Tibial nerve (tissue), 4 donors: ENCODE results near the gene AMOTL2. TPM values are rescaled to one million over a fixed set of nuclear protein-coding genes. Genes with fewer than 3 reads are reported as not detected.

Source experiments
- DNase-seq, 2 donors: peaks; one replicate each; pipeline ENCODE4 v3.0.0-alpha.2; 2019; ENCODE audit warnings: low spot score in 2 of 2
- H3K27ac ChIP-seq, 4 donors: fragments of 200-600 bp; sonication (generic) in 3 of 4; one replicate each; pipeline ENCODE4 v1.5.1; 2017 to 2019; ENCODE audit warnings: mild to moderate bottlenecking in 1 of 4
- H3K27me3 ChIP-seq, 2 donors: fragments of 200-600 bp; sonication (generic) in 1 of 2; one replicate each; pipeline versions ENCODE4 v1.5.1 to v1.6.0; 2017 to 2019
- H3K36me3 ChIP-seq, 3 donors: fragments of 200-600 bp; sonication (generic); one replicate each; pipeline ENCODE4 v1.5.1; 2018 to 2019
- H3K4me1 ChIP-seq, 4 donors: fragments of 200-600 bp; sonication (generic) in 3 of 4; one replicate each; pipeline ENCODE4 v1.5.1; 2017 to 2019
- H3K4me3 ChIP-seq, 4 donors: fragments of 200-600 bp; sonication (generic) in 3 of 4; one replicate each; pipeline ENCODE4 v1.5.1; 2017 to 2019; ENCODE audit warnings: mild to moderate bottlenecking in 1 of 4, moderate library complexity in 1 of 4
- H3K9me3 ChIP-seq, 4 donors: fragments of 200-600 bp; sonication (generic) in 3 of 4; one replicate each; pipeline ENCODE4 v1.5.1; 2017 to 2019
- EP300 ChIP-seq, 2 donors: sonication (generic); formaldehyde crosslinking; IDR thresholded peaks; one replicate each; pipeline ENCODE4 v1.6.1; 2017; ENCODE audit warnings: antibody characterized with exemption in 2 of 2, mild to moderate bottlenecking in 1 of 2
- POLR2A ChIP-seq, 2 donors: fragments of 450-650 bp; IDR thresholded peaks; one replicate each; pipeline ENCODE4 v1.6.1; 2017; ENCODE audit warnings: antibody characterized with exemption in 2 of 2, mild to moderate bottlenecking in 2 of 2, moderate library complexity in 2 of 2
- WGBS, 2 donors: methylation state at CpG; one replicate each; pipeline ENCODE4 v1.1.5; 2018; 5-methylcytosine and 5-hydroxymethylcytosine counted together
- total RNA-seq, 4 donors: library from RNA; depleted of rRNA; stranded (reverse); fragments of >200 nt; gene quantifications; one replicate each; pipeline ENCODE4 v1.1.0, GENCODE V29; 2016
- TF ChIP-seq, protein P1 (sequence below), 5 experiments: fragments of 200-600 bp in 3 of 5; fragments of 450-650 bp in 2 of 5; sonication (generic) in 3 of 5; IDR thresholded peaks; one replicate each; pipeline ENCODE4 v1.5.1; 2016 to 2019; ENCODE audit warnings: antibody characterized with exemption in 5 of 5, mild to moderate bottlenecking in 3 of 5, moderate library complexity in 2 of 5

The AMOTL2 gene
- total RNA-seq, 4 donors from 2014 or later: 216 to 337 (median 255) TPM

DNA sequence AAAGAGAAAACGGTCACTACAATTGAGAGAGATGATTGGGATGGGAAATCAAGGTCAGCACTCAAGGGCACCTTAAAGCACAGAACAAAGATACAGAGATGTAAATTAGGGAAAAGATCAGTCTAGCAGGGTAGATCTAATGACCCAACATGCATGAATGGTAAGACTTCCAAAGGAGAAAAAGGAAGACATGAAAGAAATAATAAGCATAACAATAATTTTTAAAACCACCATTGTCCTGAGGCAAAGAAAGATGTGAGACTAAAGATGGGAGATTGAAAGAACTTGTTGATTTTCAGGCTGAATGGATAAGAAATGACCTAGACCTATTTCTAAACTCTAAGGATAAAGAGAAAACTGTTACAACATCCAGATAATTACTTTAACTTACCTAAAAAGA is 34.8 kb upstream of the AMOTL2 start:
- TF ChIP-seq EP300 (IDR thresholded peaks at IDR 0.05) (no peak), POLR2A (IDR thresholded peaks at IDR 0.05) (no peak)
- TF ChIP-seq, protein P1, sequence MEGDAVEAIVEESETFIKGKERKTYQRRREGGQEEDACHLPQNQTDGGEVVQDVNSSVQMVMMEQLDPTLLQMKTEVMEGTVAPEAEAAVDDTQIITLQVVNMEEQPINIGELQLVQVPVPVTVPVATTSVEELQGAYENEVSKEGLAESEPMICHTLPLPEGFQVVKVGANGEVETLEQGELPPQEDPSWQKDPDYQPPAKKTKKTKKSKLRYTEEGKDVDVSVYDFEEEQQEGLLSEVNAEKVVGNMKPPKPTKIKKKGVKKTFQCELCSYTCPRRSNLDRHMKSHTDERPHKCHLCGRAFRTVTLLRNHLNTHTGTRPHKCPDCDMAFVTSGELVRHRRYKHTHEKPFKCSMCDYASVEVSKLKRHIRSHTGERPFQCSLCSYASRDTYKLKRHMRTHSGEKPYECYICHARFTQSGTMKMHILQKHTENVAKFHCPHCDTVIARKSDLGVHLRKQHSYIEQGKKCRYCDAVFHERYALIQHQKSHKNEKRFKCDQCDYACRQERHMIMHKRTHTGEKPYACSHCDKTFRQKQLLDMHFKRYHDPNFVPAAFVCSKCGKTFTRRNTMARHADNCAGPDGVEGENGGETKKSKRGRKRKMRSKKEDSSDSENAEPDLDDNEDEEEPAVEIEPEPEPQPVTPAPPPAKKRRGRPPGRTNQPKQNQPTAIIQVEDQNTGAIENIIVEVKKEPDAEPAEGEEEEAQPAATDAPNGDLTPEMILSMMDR (IDR thresholded peaks at IDR 0.05): no peak
- Histone ChIP-seq H3K27ac (no peak overlapping the region), H3K9me3 (no peaks in the 10 kb centered on the region), H3K36me3 (no peaks in the 10 kb centered on the region), H3K27me3 (no peaks in the 10 kb centered on the region), H3K4me1 (peaks cover 0 to 24% (median 6%) of the 10 kb centered on the region in 4 donors), H3K4me3 (no peak overlapping the region)
- WGBS, 2 donors: 72% methylated on average over 1 of the region's 1 CpG
- no peak for DNase-seq

DNA sequence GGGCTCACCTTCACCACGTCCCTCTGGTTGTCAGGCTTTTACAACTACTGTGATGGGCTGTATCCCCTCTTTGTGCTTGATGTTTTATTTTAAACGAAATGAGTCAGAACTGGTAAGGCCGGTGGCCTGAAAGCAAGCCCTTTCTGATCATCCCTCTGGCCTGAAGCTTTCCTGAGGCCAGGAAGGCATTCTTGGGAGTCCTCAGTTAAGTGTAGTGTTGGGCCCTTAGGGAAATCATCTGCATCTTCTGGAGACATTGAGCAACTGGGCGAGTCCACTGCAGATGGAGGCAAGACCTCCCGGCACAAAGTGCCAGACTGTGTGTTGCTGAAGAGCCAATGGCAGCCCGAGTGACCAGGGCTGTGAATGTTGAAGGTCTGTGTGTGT is 33.0 kb upstream of the AMOTL2 start:
- WGBS, 2 donors: 51 to 62% methylated on average over 6 of the region's 6 CpGs
- peak in 1 of 2 donors; percentile 39 for DNase-seq
- no peak for TF ChIP-seq POLR2A (IDR thresholded peaks at IDR 0.05)
- peak in 1 of 2 donors; percentile 44 for TF ChIP-seq EP300 (IDR thresholded peaks at IDR 0.05)
- Histone ChIP-seq H3K4me1 (peaks cover 0 to 24% (median 6%) of the 10 kb centered on the region in 4 donors), H3K27ac (peak overlapping the region in 2 of 4 donors; percentile 59 to 64), H3K36me3 (no peaks in the 10 kb centered on the region), H3K9me3 (peaks cover 0 to under 1% (median 0%) of the 10 kb centered on the region in 4 donors), H3K27me3 (no peaks in the 10 kb centered on the region), H3K4me3 (peak overlapping the region in 1 of 4 donors; percentile 49)

DNA sequence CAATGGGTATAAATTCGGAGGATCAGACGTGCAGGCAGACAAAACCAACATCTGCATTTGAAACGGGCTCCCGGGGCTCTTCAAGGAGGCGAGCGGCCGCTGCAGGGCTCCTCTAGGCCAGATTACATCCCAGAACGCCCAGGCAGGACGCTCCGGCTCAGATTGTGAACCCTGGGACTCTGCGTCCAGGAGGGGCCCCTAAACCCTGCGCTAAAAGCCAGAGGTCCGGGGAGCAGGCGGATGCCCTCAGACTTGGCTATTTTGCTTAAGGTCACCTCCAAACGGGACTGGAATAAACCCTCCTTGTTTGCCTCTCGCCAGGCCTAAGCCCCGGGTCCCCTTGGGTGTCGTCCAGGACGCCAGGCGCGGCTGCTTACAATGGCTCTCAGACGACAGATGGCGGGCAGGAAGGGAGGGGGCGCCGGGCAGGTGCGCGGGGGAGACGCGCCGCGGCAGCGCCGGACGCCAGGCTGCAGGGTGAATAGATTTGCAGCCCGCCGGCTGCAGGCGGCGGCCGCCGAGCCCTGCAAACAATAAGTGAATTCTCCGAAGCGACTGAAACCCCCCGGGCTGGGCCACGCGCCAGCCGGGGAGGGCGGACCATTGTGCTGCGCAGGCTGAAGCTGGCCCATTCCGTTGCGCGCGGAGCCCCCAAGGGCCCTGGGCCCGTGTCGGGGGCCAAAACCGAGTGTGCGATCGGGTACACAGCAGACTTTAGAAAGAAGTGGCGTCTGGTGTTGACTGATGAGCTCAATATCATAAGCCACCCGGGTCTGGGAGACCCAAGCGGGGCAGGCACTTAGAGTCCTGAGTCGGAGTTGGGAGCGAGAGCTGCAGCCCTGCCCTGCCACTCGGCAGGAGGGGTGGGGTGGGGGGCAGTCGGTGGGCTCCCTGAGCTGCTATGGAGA is 32.3 kb upstream of the AMOTL2 start:
- 4 to 6% methylated on average over 35 to 38 of the region's 64 CpGs for WGBS, 2 donors
- H3K36me3 ChIP-seq: no peaks in the 10 kb centered on the region
- peak overlapping the region in 2 of 4 donors; percentile 59 to 64 for H3K27ac ChIP-seq
- TF ChIP-seq, protein P1 (IDR thresholded peaks at IDR 0.05): no peak
- peak overlapping the region; percentile 21 to 49 (median 32) for H3K4me3 ChIP-seq
- H3K27me3 ChIP-seq: no peaks in the 10 kb centered on the region
- H3K4me1 ChIP-seq: peaks cover 0 to 24% (median 6%) of the 10 kb centered on the region in 4 donors
- no peak for DNase-seq
- peaks cover 0 to 7% (median 0%) of the 10 kb centered on the region in 4 donors for H3K9me3 ChIP-seq

DNA sequence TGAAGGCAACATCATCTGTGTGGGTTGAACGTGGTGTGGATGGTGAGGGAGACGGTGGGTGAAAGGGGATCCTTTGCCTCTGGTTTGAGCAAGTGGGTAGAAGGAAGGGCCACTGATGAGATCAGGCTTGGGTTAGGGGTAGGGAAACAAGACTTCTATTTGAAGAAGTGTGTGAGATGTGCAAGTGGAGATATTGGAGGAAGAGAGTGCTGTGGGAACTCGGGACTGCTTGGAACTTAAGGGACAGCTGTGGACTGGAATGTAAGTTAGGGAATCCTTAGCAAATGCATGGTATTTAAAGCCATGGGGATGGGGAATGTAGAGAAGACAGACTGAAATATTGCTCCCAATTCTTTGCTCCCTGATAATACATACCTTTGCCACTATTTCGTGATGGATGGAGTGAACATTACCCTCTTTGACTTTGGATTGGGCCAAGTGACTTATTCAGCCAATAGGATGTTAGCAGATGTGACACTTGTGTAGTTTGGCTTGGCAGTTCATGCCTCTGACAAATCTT is 30.2 kb upstream of the AMOTL2 start:
- H3K36me3 ChIP-seq: no peaks in the 10 kb centered on the region
- DNase-seq: no peak
- no peak overlapping the region for H3K27ac ChIP-seq
- H3K4me1 ChIP-seq: peaks cover 0 to 24% (median 6%) of the 10 kb centered on the region in 4 donors
- no peaks in the 10 kb centered on the region for H3K27me3 ChIP-seq
- peaks cover 0 to 11% (median 0%) of the 10 kb centered on the region in 4 donors for H3K9me3 ChIP-seq
- 88 to 90% methylated on average over 4 of the region's 4 CpGs for WGBS, 2 donors
- no peak overlapping the region for H3K4me3 ChIP-seq
- no peak for TF ChIP-seq POLR2A (IDR thresholded peaks at IDR 0.05)
- no peak for TF ChIP-seq EP300 (IDR thresholded peaks at IDR 0.05)
- TF ChIP-seq, protein P1 (IDR thresholded peaks at IDR 0.05): no peak

DNA sequence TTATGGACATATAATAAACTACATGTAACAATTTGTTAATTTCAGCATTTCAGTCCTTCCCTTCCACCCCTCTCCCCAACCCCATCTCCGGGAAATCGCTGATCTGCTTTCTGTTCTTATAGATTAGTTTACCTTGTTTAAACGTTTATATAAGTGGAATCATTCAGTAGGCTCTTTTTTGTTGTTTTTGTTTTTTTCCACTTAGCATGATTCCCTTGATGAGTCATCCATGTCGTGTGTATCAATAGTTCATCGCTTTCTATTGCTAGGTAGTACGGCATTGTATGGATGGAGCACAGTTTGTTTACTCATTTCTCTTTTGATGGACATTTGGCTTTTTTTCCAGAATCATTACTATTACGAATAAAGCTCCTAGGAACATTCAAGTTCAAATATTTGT is 23.5 kb upstream of the AMOTL2 start:
- H3K27ac ChIP-seq: no peak overlapping the region
- TF ChIP-seq, protein P1 (IDR thresholded peaks at IDR 0.05): no peak
- TF ChIP-seq EP300 (IDR thresholded peaks at IDR 0.05) (no peak), POLR2A (IDR thresholded peaks at IDR 0.05) (no peak)
- no peaks in the 10 kb centered on the region for H3K27me3 ChIP-seq
- DNase-seq: no peak
- peaks cover 0 to 46% (median 18%) of the 10 kb centered on the region in 4 donors for H3K4me1 ChIP-seq
- 86 to 89% methylated on average over 7 of the region's 7 CpGs for whole genome bisulfite sequencing, 2 donors
- H3K9me3 ChIP-seq: peaks cover 0 to 11% (median 0%) of the 10 kb centered on the region in 4 donors
- H3K4me3 ChIP-seq: no peak overlapping the region
- H3K36me3 ChIP-seq: no peaks in the 10 kb centered on the region
